Activated CD8-positive, alpha-beta memory T cell treated with anti-CD3 and anti-CD28 coated beads, Interleukin-2, amount 50 U/mL, for 48 hours (primary cell): Measurements from ENCODE around the gene EVC.

Experiments
- DNase-seq: peaks from one replicate; pipeline ENCODE4 v3.0.0-alpha.2; 2020

EVC gene

GRCh38 chr4:5758741-5759140 is 47.7 kb downstream of the EVC start:
- DNase-seq: peak; percentile 63

GRCh38 chr4:5759236-5760075 is 48.5 kb downstream of the EVC start:
- DNase-seq: no peak

GRCh38 chr4:5760246-5760645 is 49.2 kb downstream of the EVC start:
- DNase-seq: no peak

GRCh38 chr4:5760936-5761480 is 50.0 kb downstream of the EVC start:
- DNase-seq: no peak

GRCh38 chr4:5770051-5770450 is 59.0 kb downstream of the EVC start:
- DNase-seq: peak; percentile 28

GRCh38 chr4:5772528-5773270 is 61.7 kb downstream of the EVC start:
- peak; percentile 29 for DNase-seq

- DNase-seq: no peak
Observed at GRCh38 chr4:5773271-5773555, 62.2 kb downstream of the EVC start.

- DNase-seq: peak; percentile 12
Observed at GRCh38 chr4:5774416-5775036, 63.5 kb downstream of the EVC start.

GRCh38 chr4:5776510-5776909 is 65.5 kb downstream of the EVC start:
- no peak for DNase-seq

GRCh38 chr4:5780831-5781480 is 70.0 kb downstream of the EVC start:
- DNase-seq: peak; percentile 13

- DNase-seq: peak; percentile 1
Observed at GRCh38 chr4:5781691-5782090, 70.7 kb downstream of the EVC start.

- DNase-seq: peak; percentile 12
Observed at GRCh38 chr4:5782829-5783476, 72.0 kb downstream of the EVC start.

- DNase-seq: peak; percentile 35
Observed at GRCh38 chr4:5783486-5783885, 72.5 kb downstream of the EVC start.

- DNase-seq: peak; percentile 12
Observed at GRCh38 chr4:5784021-5784420, 73.0 kb downstream of the EVC start.

GRCh38 chr4:5784960-5785611 is 74.1 kb downstream of the EVC start:
- peak; percentile 10 for DNase-seq

- peak; percentile 1 for DNase-seq
Observed at GRCh38 chr4:5785806-5786680, 75.0 kb downstream of the EVC start.

- DNase-seq: peak; percentile 15
Observed at GRCh38 chr4:5787311-5787710, 76.3 kb downstream of the EVC start.

GRCh38 chr4:5788144-5788543 is 77.1 kb downstream of the EVC start:
- peak; percentile 4 for DNase-seq

- DNase-seq: no peak
Observed at GRCh38 chr4:5789141-5789540, 78.1 kb downstream of the EVC start.

GRCh38 chr4:5790546-5790857 is 79.5 kb downstream of the EVC start:
- no peak for DNase-seq

GRCh38 chr4:5791654-5792053 is 80.7 kb downstream of the EVC start:
- no peak for DNase-seq
